ENCODE data around the gene SKIDA1.
"Not testable (repeated sequence)": the region's sequence is repeated elsewhere in the genome, so short reads cannot be mapped to it uniquely, and the experiment has no call there.

Gene SKIDA1

GRCh38 chr10:21547246-21547645 lies 21.8 kb upstream of the SKIDA1 start:
- no peak for TF ChIP-seq CTCF (IDR thresholded peaks at IDR 0.05; ENCODE audit: low read depth, low read length, missing control alignments)
- DNase-seq (ENCODE audit: extremely low read depth, low read depth): no peak

GRCh38 chr10:21540701-21541100 lies 15.2 kb upstream of the SKIDA1 start:
- not testable (repeated sequence) for H3K4me3 ChIP-seq (replicated peaks; ENCODE audit: low read depth, low read length)

More at GRCh38 chr10:21547246-21547645, 21.8 kb upstream of the SKIDA1 start:
- no peak overlapping the region for H3K4me3 ChIP-seq (replicated peaks; ENCODE audit: low read depth, low read length)

GRCh38 chr10:21536874-21537273 lies 11.4 kb upstream of the SKIDA1 start:
- no peak for TF ChIP-seq CTCF (IDR thresholded peaks at IDR 0.05; ENCODE audit: low read depth, low read length, missing control alignments)
- no peak overlapping the region for H3K4me3 ChIP-seq (replicated peaks; ENCODE audit: low read depth, low read length)
- no peak for DNase-seq (ENCODE audit: extremely low read depth, low read depth)

More at GRCh38 chr10:21540701-21541100, 15.2 kb upstream of the SKIDA1 start:
- DNase-seq (ENCODE audit: extremely low read depth, low read depth): not testable (repeated sequence)

- peak overlapping the region; percentile 65 for H3K4me3 ChIP-seq (replicated peaks; ENCODE audit: low read depth, low read length)
Observed at GRCh38 chr10:21535976-21536375, 10.5 kb upstream of the SKIDA1 start.

GRCh38 chr10:21535494-21535965 lies 10.0 kb upstream of the SKIDA1 start:
- no peak for TF ChIP-seq CTCF (IDR thresholded peaks at IDR 0.05; ENCODE audit: low read depth, low read length, missing control alignments)
- no peak for DNase-seq (ENCODE audit: extremely low read depth, low read depth)
- peak overlapping the region; percentile 65 for H3K4me3 ChIP-seq (replicated peaks; ENCODE audit: low read depth, low read length)

More at GRCh38 chr10:21535976-21536375, 10.5 kb upstream of the SKIDA1 start:
- DNase-seq (ENCODE audit: extremely low read depth, low read depth): not testable (repeated sequence)

- peak overlapping the region; percentile 65 for H3K4me3 ChIP-seq (replicated peaks; ENCODE audit: low read depth, low read length)
- no peak for DNase-seq (ENCODE audit: extremely low read depth, low read depth)
- TF ChIP-seq CTCF (IDR thresholded peaks at IDR 0.05; ENCODE audit: low read depth, low read length, missing control alignments): no peak
Observed at GRCh38 chr10:21534604-21535493, 9.4 kb upstream of the SKIDA1 start.

- DNase-seq (ENCODE audit: extremely low read depth, low read depth): no peak
- H3K4me3 ChIP-seq (replicated peaks; ENCODE audit: low read depth, low read length): peak overlapping the region; percentile 65
- TF ChIP-seq CTCF (IDR thresholded peaks at IDR 0.05; ENCODE audit: low read depth, low read length, missing control alignments): no peak
Observed at GRCh38 chr10:21534280-21534586, 8.8 kb upstream of the SKIDA1 start.
